GM12873 (cell line): ENCODE results near the gene TFF2.

Source experiments
- CTCF ChIP-seq: IDR thresholded peaks from 2 replicates; pipeline ENCODE4 v1.5.1; 2012; ENCODE audit warnings: low read depth, mild to moderate bottlenecking, moderate library complexity, low read length, control low read depth; ENCODE audit not compliant: insufficient read depth; ENCODE audit errors: missing control alignments

Gene TFF2

GRCh38 chr21:42350927-42351426, at the start of gene TFF2:
TSS of gene TFF2 (minus strand) at chr21:42350994. CDS start at chr21:42350957, 37 bp downstream.
- TF ChIP-seq CTCF, result no peak

GRCh38 chr21:42400525-42400924, 49.7 kb upstream of the TFF2 start:
- no peak for TF ChIP-seq CTCF

GRCh38 chr21:42398436-42399028, 47.7 kb upstream of the TFF2 start:
- no peak for TF ChIP-seq CTCF

GRCh38 chr21:42397746-42398394, 47.1 kb upstream of the TFF2 start:
- TF ChIP-seq CTCF, result no peak

- TF ChIP-seq CTCF, result no peak
These were observed 46.3 kb upstream of the TFF2 start for GRCh38 chr21:42396799-42397745.

GRCh38 chr21:42395905-42396651, 45.3 kb upstream of the TFF2 start, which contains the start of gene TMPRSS3:
TSS of gene TMPRSS3 (minus strand) at chr21:42396052. CDS start at chr21:42395417, 635 bp downstream.
- TF ChIP-seq CTCF, result no peak
